MM.1S (cell line): ENCODE data around the gene DTX1.

Experiments used
- CTCF ChIP-seq: fragments of 300-600 bp; sonication (generic); IDR thresholded peaks from 2 replicates; pipeline ENCODE4 v1.5.1; 2016; ENCODE audit warnings: antibody characterized with exemption, low read length, mixed read lengths
- EZH2 ChIP-seq: fragments of 300-600 bp; sonication (generic); optimal IDR thresholded peaks from 2 replicates; pipeline ENCODE3; 2017; ENCODE audit warnings: low read depth, mild to moderate bottlenecking, antibody characterized with exemption, low read length, mixed read lengths

GRCh38 chr12:113131556-113131955, 75.0 kb downstream of the DTX1 start:
- TF ChIP-seq CTCF: no peak
- no peak for TF ChIP-seq EZH2
